ENCODE data around the gene RAPGEF4.
A peak's percentile ranks its signal among the peaks of the same experiment; 100 is the strongest.

Gene RAPGEF4

GRCh38 chr2:173048522-173048896 is 312.9 kb downstream of the RAPGEF4 start:
- TF ChIP-seq CTCF (IDR thresholded peaks at IDR 0.05; ENCODE audit: extremely low read depth, insufficient read depth, missing control alignments): no peak
- no peak for DNase-seq (ENCODE audit: low spot score)
- in situ Hi-C loops (cut with MboI; ENCODE audit: low pct_unique_long_range_greater_than_20kb, low sequenced_read_pairs, unreplicated experiment): no loop called here

GRCh38 chr2:173048897-173049661 is 313.4 kb downstream of the RAPGEF4 start:
- DNase-seq (ENCODE audit: low spot score): peak; percentile 52
- TF ChIP-seq CTCF (IDR thresholded peaks at IDR 0.05; ENCODE audit: extremely low read depth, insufficient read depth, missing control alignments): no peak
- in situ Hi-C loops (cut with MboI; ENCODE audit: low pct_unique_long_range_greater_than_20kb, low sequenced_read_pairs, unreplicated experiment): no loop called here

GRCh38 chr2:173049831-173050230 is 314.2 kb downstream of the RAPGEF4 start:
- in situ Hi-C loops (cut with MboI; ENCODE audit: low pct_unique_long_range_greater_than_20kb, low sequenced_read_pairs, unreplicated experiment): no loop called here
- TF ChIP-seq CTCF (IDR thresholded peaks at IDR 0.05; ENCODE audit: extremely low read depth, insufficient read depth, missing control alignments): no peak
- no peak for DNase-seq (ENCODE audit: low spot score)

GRCh38 chr2:173050684-173051083 is 315.0 kb downstream of the RAPGEF4 start:
- no peak for TF ChIP-seq CTCF (IDR thresholded peaks at IDR 0.05; ENCODE audit: extremely low read depth, insufficient read depth, missing control alignments)
- no peak for DNase-seq (ENCODE audit: low spot score)
- in situ Hi-C loops (cut with MboI; ENCODE audit: low pct_unique_long_range_greater_than_20kb, low sequenced_read_pairs, unreplicated experiment): no loop called here

- TF ChIP-seq CTCF (IDR thresholded peaks at IDR 0.05; ENCODE audit: extremely low read depth, insufficient read depth, missing control alignments): no peak
- in situ Hi-C loops (cut with MboI; ENCODE audit: low pct_unique_long_range_greater_than_20kb, low sequenced_read_pairs, unreplicated experiment): no loop called here
- no peak for DNase-seq (ENCODE audit: low spot score)
These were observed 316.0 kb downstream of the RAPGEF4 start for GRCh38 chr2:173051463-173052215.

- no peak for DNase-seq (ENCODE audit: low spot score)
- TF ChIP-seq CTCF (IDR thresholded peaks at IDR 0.05; ENCODE audit: extremely low read depth, insufficient read depth, missing control alignments): no peak
- in situ Hi-C loops (cut with MboI; ENCODE audit: low pct_unique_long_range_greater_than_20kb, low sequenced_read_pairs, unreplicated experiment): no loop called here
These were observed 317.5 kb downstream of the RAPGEF4 start for GRCh38 chr2:173053043-173053699.
